ENCODE results near the gene GIT2.

GRCh38 chr12:109923481-109924245, 72.5 kb downstream of the GIT2 start:
- TF ChIP-seq CTCF (IDR thresholded peaks at IDR 0.05): no peak
- TF ChIP-seq POLR2A (IDR thresholded peaks at IDR 0.05): no peak
